Measurements from ENCODE around the gene ARSG. TPM values are rescaled to one million over a fixed set of nuclear protein-coding genes. Genes with fewer than 3 reads are reported as not detected.

ARSG gene
- total and polyA plus RNA-seq, 2 experiments from 2014 or later: 5.6 to 15.4 TPM

- Histone ChIP-seq H3K9me3 (ENCODE audit: low read depth) (no peaks in the 10 kb centered on the region), H3K36me3 (peaks cover 4% of the 10 kb centered on the region), H3K27me3 (no peaks in the 10 kb centered on the region), H3K4me1 (ENCODE audit: low read depth) (no peaks in the 10 kb centered on the region), H3K4me3 (no peak overlapping the region), H3K27ac (no peak overlapping the region)
- DNase-seq (ENCODE audit: low read depth in 1 of 2, low spot score in 1 of 2): no peak
- TF ChIP-seq CTCF (IDR thresholded peaks at IDR 0.05; ENCODE audit: low read depth, low read length): no peak
Measured at GRCh38 chr17:68424861-68425260, 133.6 kb downstream of the ARSG start.

- H3K9me3 ChIP-seq (ENCODE audit: low read depth): no peaks in the 10 kb centered on the region
- H3K36me3 ChIP-seq: peaks cover under 1% of the 10 kb centered on the region
- H3K27ac ChIP-seq: no peak overlapping the region
- H3K27me3 ChIP-seq: no peaks in the 10 kb centered on the region
- no peak overlapping the region for H3K4me3 ChIP-seq
- no peak for DNase-seq (ENCODE audit: low read depth in 1 of 2, low spot score in 1 of 2)
- H3K4me1 ChIP-seq (ENCODE audit: low read depth): no peaks in the 10 kb centered on the region
- TF ChIP-seq CTCF (IDR thresholded peaks at IDR 0.05; ENCODE audit: low read depth, low read length): no peak
Measured at GRCh38 chr17:68425979-68426378, 134.7 kb downstream of the ARSG start.

GRCh38 chr17:68427575-68427974, 136.3 kb downstream of the ARSG start:
- no peak for TF ChIP-seq CTCF (IDR thresholded peaks at IDR 0.05; ENCODE audit: low read depth, low read length)
- H3K36me3 ChIP-seq: no peaks in the 10 kb centered on the region
- H3K4me1 ChIP-seq (ENCODE audit: low read depth): no peaks in the 10 kb centered on the region
- no peak overlapping the region for H3K27ac ChIP-seq
- H3K9me3 ChIP-seq (ENCODE audit: low read depth): no peaks in the 10 kb centered on the region
- DNase-seq (ENCODE audit: low read depth in 1 of 2, low spot score in 1 of 2): no peak
- H3K4me3 ChIP-seq: no peak overlapping the region
- H3K27me3 ChIP-seq: no peaks in the 10 kb centered on the region

GRCh38 chr17:68428498-68429172, 137.3 kb downstream of the ARSG start:
- Histone ChIP-seq H3K36me3 (peaks cover 8% of the 10 kb centered on the region), H3K27me3 (no peaks in the 10 kb centered on the region), H3K4me3 (no peak overlapping the region), H3K27ac (no peak overlapping the region), H3K9me3 (ENCODE audit: low read depth) (no peaks in the 10 kb centered on the region), H3K4me1 (ENCODE audit: low read depth) (no peaks in the 10 kb centered on the region)
- DNase-seq (ENCODE audit: low read depth in 1 of 2, low spot score in 1 of 2): no peak
- no peak for TF ChIP-seq CTCF (IDR thresholded peaks at IDR 0.05; ENCODE audit: low read depth, low read length)

- H3K9me3 ChIP-seq (ENCODE audit: low read depth): no peaks in the 10 kb centered on the region
- peaks cover 8% of the 10 kb centered on the region for H3K36me3 ChIP-seq
- no peak for DNase-seq (ENCODE audit: low read depth in 1 of 2, low spot score in 1 of 2)
- no peaks in the 10 kb centered on the region for H3K27me3 ChIP-seq
- TF ChIP-seq CTCF (IDR thresholded peaks at IDR 0.05; ENCODE audit: low read depth, low read length): no peak
- no peak overlapping the region for H3K27ac ChIP-seq
- H3K4me3 ChIP-seq: no peak overlapping the region
- H3K4me1 ChIP-seq (ENCODE audit: low read depth): no peaks in the 10 kb centered on the region
Measured at GRCh38 chr17:68429881-68430280, 138.6 kb downstream of the ARSG start.
